GM19193 (cell line): ENCODE data around the gene VSIR.

ENCODE experiments used
- POLR2A ChIP-seq: IDR thresholded peaks from 4 replicates; pipeline ENCODE4 v1.6.1; 2011; ENCODE audit not compliant: insufficient read depth, insufficient read length; ENCODE audit errors: extremely low read depth

The VSIR gene

GRCh38 chr10:71726580-71727104 lies 46.7 kb downstream of the VSIR start:
- TF ChIP-seq POLR2A: no peak

- no peak for TF ChIP-seq POLR2A
Measured at GRCh38 chr10:71725998-71726579, 47.2 kb downstream of the VSIR start.

GRCh38 chr10:71725249-71725648 lies 48.1 kb downstream of the VSIR start:
- TF ChIP-seq POLR2A: no peak

GRCh38 chr10:71724539-71724938 lies 48.8 kb downstream of the VSIR start:
- TF ChIP-seq POLR2A: no peak

GRCh38 chr10:71723311-71723710 lies 50.0 kb downstream of the VSIR start:
- no peak for TF ChIP-seq POLR2A

GRCh38 chr10:71722849-71723248 lies 50.5 kb downstream of the VSIR start:
- no peak for TF ChIP-seq POLR2A

GRCh38 chr10:71721313-71721712 lies 52.0 kb downstream of the VSIR start:
- TF ChIP-seq POLR2A: no peak

GRCh38 chr10:71720288-71720687 lies 53.0 kb downstream of the VSIR start:
- TF ChIP-seq POLR2A: no peak

GRCh38 chr10:71719464-71720201 lies 53.7 kb downstream of the VSIR start, which contains the start of gene C10orf105:
TSS of gene C10orf105 (minus strand) at chr10:71719778. CDS start at chr10:71716337, 3,441 bp downstream.
- TF ChIP-seq POLR2A: no peak

- no peak for TF ChIP-seq POLR2A
Measured at GRCh38 chr10:71719042-71719441, 54.3 kb downstream of the VSIR start.

- no peak for TF ChIP-seq POLR2A
Measured at GRCh38 chr10:71718165-71718698, 55.1 kb downstream of the VSIR start.

GRCh38 chr10:71717551-71717951 lies 55.8 kb downstream of the VSIR start:
- TF ChIP-seq POLR2A: no peak

- no peak for TF ChIP-seq POLR2A
Measured at GRCh38 chr10:71717056-71717455, 56.3 kb downstream of the VSIR start.

- TF ChIP-seq POLR2A: no peak
Measured at GRCh38 chr10:71716426-71716825, 56.9 kb downstream of the VSIR start.

GRCh38 chr10:71715860-71716259 lies 57.5 kb downstream of the VSIR start:
- TF ChIP-seq POLR2A: no peak

- TF ChIP-seq POLR2A: no peak
Measured at GRCh38 chr10:71715026-71715425, 58.3 kb downstream of the VSIR start.
